Mesodermal cell (in vitro differentiated cells): ENCODE measurements around the gene DERL3.
"Not testable (repeated sequence)": the region's sequence is repeated elsewhere in the genome, so short reads cannot be mapped to it uniquely, and the experiment has no call there.

Source experiments
- H3K27ac ChIP-seq: 2 replicates; pipeline ENCODE4 v1.7.0; 2013; ENCODE audit warnings: mild to moderate bottlenecking, low read depth, low read length, moderate library complexity; ENCODE audit not compliant: severe bottlenecking
- H3K36me3 ChIP-seq: 2 replicates; pipeline ENCODE4 v1.7.1; 2013; ENCODE audit warnings: mild to moderate bottlenecking, low read length, moderate library complexity; ENCODE audit not compliant: control insufficient read depth, insufficient read depth
- H3K4me1 ChIP-seq: one replicate; pipeline ENCODE4 v1.7.1; 2013; ENCODE audit warnings: mild to moderate bottlenecking, low read length; ENCODE audit not compliant: insufficient read depth, control insufficient read depth, poor library complexity, severe bottlenecking
- H3K4me3 ChIP-seq: 2 replicates; pipeline ENCODE4 v1.7.0; 2013; ENCODE audit warnings: low read length, control low read depth, mild to moderate bottlenecking; ENCODE audit not compliant: insufficient read depth, poor library complexity, severe bottlenecking; ENCODE audit errors: extremely low read depth
- H3K9me3 ChIP-seq: 2 replicates; pipeline ENCODE4 v1.7.1; 2013; ENCODE audit warnings: mild to moderate bottlenecking, low read length, moderate library complexity; ENCODE audit not compliant: control insufficient read depth
- WGBS, 2 experiments: methylation state at CpG; one replicate each; pipeline ENCODE4 v1.1.5; 2013; ENCODE audit warnings: missing lambda C conversion rate in 2 of 2; ENCODE audit not compliant: insufficient coverage in 2 of 2; 5-methylcytosine and 5-hydroxymethylcytosine counted together

The DERL3 gene

GRCh38 chr22:23860187-23860586 lies 21.4 kb upstream of the DERL3 start:
- H3K4me3 ChIP-seq, H3K36me3 ChIP-seq, H3K4me1 ChIP-seq, H3K9me3 ChIP-seq, H3K27ac ChIP-seq: not testable (repeated sequence)
- WGBS, 2 experiments = 82 to 96% methylated on average over 5 to 6 of the region's 8 CpGs

DNA sequence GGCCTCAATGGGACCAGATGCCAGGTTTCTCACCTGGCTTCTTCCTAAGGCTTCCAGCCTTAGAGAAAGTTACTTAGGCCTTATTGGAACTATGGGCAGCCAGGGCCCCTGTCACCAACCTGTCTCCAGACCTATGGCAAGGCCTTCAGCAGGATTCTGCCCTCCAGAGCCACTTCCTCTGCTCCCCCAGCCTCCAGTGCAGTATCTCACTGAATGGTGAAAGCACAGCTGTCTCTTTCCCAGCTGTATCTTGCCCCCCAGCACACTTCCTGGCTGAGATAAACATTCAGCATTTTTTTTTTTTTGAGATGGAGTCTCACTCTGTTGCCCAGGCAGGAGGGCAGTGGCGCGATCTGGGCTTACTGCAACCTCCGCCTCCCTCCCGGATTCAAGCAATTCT lies 20.4 kb upstream of the DERL3 start:
- H3K36me3 ChIP-seq = no peaks in the 10 kb centered on the region
- H3K4me3 ChIP-seq = no peak overlapping the region

GRCh38 chr22:23858484-23858815 lies 19.6 kb upstream of the DERL3 start:
- WGBS, 2 experiments = 17% methylated on average over 2 of the region's 7 CpGs; no CpG with 5 or more reads in 1 of the 2 experiments
- Histone ChIP-seq H3K36me3 (no peaks in the 10 kb centered on the region), H3K27ac (no peak overlapping the region), H3K4me3 (peak overlapping the region; percentile 71), H3K4me1 (no peaks in the 10 kb centered on the region), H3K9me3 (no peaks in the 10 kb centered on the region)

More for the DNA sequence above, 20.4 kb upstream of the DERL3 start:
- WGBS, 2 experiments = 97 to 100% methylated on average over 4 of the region's 4 CpGs
- Histone ChIP-seq H3K9me3 (no peaks in the 10 kb centered on the region), H3K27ac (no peak overlapping the region), H3K4me1 (no peaks in the 10 kb centered on the region)

GRCh38 chr22:23857606-23858483 lies 19.0 kb upstream of the DERL3 start, which contains the start of gene SLC2A11:
Gene SLC2A11, plus strand, starts transcription at chr22:23857875. Its CDS starts 125 bp downstream, at chr22:23858000.
- Histone ChIP-seq H3K27ac (peak within 1 kb of the TSS; percentile 81), H3K36me3 (no peaks in the 10 kb centered on the region), H3K4me1 (no peaks in the 10 kb centered on the region), H3K9me3 (no peaks in the 10 kb centered on the region), H3K4me3 (peak within 1 kb of the TSS; percentile 71)
- WGBS, 2 experiments = 0% methylated on average over 48 to 60 of the region's 60 CpGs

GRCh38 chr22:23856721-23857605 lies 18.2 kb upstream of the DERL3 start:
- 3% methylated on average over 40 to 44 of the region's 58 CpGs for WGBS, 2 experiments
- Histone ChIP-seq H3K4me3 (peak overlapping the region; percentile 71), H3K9me3 (no peaks in the 10 kb centered on the region), H3K36me3 (no peaks in the 10 kb centered on the region), H3K27ac (peak overlapping the region; percentile 81), H3K4me1 (no peaks in the 10 kb centered on the region)

- 86 to 91% methylated on average over 13 to 14 of the region's 16 CpGs for WGBS, 2 experiments
- H3K36me3 ChIP-seq = no peaks in the 10 kb centered on the region
- no peak overlapping the region for H3K4me3 ChIP-seq
- no peaks in the 10 kb centered on the region for H3K9me3 ChIP-seq
- no peak overlapping the region for H3K27ac ChIP-seq
- peaks cover 30% of the 10 kb centered on the region for H3K4me1 ChIP-seq
Observed at GRCh38 chr22:23850136-23850611, 11.4 kb upstream of the DERL3 start.

DNA sequence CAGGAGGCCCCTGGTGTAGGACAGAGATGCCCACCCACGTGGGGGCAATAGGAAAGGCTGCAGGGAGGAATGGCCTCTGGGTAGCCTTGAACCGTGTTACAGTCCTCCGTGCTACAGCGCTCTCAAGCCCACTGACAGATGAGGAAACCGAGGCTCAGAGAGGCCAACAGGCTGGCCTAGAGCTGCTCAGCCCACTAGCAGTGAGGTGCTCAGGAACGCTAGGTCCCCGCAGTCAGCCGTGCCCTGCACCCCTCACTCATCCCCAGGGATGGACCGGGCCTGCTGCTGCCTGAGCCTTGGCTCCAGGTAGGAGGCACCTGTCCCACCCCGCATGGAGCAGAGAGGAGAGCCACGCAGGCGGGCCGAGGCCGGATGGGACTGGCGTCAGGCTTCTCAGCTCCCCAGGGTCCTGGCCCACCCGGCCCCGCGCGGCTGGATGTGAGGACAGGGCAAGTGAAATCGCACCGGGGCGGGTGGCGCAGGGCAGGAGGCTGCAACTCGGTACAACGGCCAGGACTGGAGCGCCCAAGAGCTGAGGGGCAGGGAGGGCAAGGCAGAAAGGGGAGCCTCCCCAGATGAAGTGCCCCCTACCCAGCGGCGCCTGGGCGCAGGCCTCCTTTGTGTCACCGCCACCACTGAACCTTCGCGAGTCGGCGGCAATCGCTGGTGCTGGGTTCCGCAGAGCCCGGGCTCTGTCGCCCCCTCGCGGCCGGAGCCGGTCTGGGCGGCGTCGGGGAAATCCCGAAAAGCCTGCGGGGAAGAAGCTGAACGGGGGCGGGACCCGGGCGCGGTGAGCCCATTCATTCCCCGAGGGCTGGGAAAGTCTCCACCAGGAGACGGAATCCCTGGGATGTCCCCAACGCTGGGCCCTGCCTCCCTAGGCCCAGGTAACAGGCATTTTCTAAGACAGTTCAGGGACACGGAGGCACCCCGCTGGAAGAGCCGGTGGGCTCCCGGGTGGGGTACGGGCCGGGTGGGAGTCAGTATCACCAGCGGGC lies 10.5 kb upstream of the DERL3 start:
- 30 to 31% methylated on average over 53 to 54 of the region's 62 CpGs for WGBS, 2 experiments
- peaks cover 34% of the 10 kb centered on the region for H3K4me1 ChIP-seq
- H3K4me3 ChIP-seq = no peak overlapping the region
- no peaks in the 10 kb centered on the region for H3K36me3 ChIP-seq
- H3K9me3 ChIP-seq = no peaks in the 10 kb centered on the region
- no peak overlapping the region for H3K27ac ChIP-seq

DNA sequence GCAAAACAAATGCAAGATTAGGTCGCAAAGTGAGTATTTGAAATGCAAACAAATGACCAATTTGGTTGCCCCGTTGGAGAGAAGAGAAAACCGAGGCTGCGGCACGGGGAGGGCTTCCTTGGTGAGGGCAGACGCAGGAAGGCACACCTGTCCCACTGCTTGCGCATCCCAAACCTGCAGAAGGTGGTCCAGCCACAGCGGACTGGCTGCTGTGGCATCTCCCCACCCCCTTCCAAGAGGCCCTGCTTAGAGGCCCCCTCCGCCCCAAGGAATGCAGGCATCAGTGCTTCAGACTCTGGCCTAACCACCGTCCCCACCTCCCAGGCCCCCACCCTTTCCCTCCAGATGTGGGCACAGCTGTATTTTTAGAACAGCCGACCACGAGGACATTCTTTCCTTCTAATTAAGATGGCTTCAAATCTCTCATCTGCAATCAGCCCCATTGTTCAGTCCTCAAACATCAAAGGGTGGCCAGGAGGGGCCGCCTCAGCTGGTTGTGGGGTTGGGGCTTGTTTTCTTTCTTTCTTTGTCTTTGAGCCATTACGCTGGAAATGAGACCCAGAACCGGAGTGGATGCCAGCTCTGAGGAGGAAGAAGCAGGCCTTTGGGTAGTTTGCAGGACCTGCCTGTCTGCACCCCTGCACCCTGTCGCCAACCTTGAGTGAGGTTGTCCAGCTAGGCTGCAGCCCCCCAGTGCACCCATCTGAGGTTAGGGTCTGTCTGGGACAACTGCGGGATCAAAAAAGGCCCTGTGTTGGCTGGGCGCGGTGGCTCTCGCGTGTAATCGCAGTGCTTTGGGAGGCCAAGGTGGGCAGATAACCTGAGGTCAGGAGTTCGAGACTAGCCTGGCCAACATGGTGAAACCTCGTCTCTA lies 9.4 kb upstream of the DERL3 start:
- WGBS, 2 experiments = 64 to 65% methylated on average over 17 of the region's 24 CpGs
- no peak overlapping the region for H3K27ac ChIP-seq
- H3K4me3 ChIP-seq = no peak overlapping the region
- H3K9me3 ChIP-seq = no peaks in the 10 kb centered on the region
- H3K36me3 ChIP-seq = no peaks in the 10 kb centered on the region
- H3K4me1 ChIP-seq = peaks cover 36% of the 10 kb centered on the region

- no peak overlapping the region for H3K4me3 ChIP-seq
- no peaks in the 10 kb centered on the region for H3K9me3 ChIP-seq
- no peak overlapping the region for H3K27ac ChIP-seq
- 92 to 94% methylated on average over 11 to 15 of the region's 18 CpGs for WGBS, 2 experiments
- no peaks in the 10 kb centered on the region for H3K36me3 ChIP-seq
- H3K4me1 ChIP-seq = peaks cover 39% of the 10 kb centered on the region
Observed at GRCh38 chr22:23847310-23847920, 8.6 kb upstream of the DERL3 start.
